Panc1 (cell line): ENCODE data around the gene REPIN1. TPM values are rescaled to one million over a fixed set of nuclear protein-coding genes. Genes with fewer than 3 reads are reported as not detected.

ENCODE experiments used
- ATAC-seq: fragments of 200-7000 bp; cut with Tn5 transposase; 2 replicates; pipeline ENCODE4 v1.9.1; 2020; ENCODE audit warnings: mild to moderate bottlenecking, moderate library complexity
- BruUV-seq: library from RNA; stranded (reverse); fragments of 400-500 nt; replicated peaks from 2 replicates; lab custom pipeline; 2021; lab: Mats Ljungman, UMichigan
- CTCF ChIA-PET: fragments of 300-600 bp; sonication (Branson Sonifier 250); formaldehyde crosslinking; loops from one replicate; lab custom pipeline; 2022; ENCODE audit warnings: antibody characterized with exemption; lab: Charles Lee
- POLR2A ChIA-PET: fragments of 300-600 bp; sonication (Branson Sonifier 250); formaldehyde crosslinking; loops from one replicate; lab custom pipeline; 2022; ENCODE audit warnings: antibody characterized with exemption; lab: Charles Lee
- DNase-seq: peaks from one replicate; pipeline ENCODE4 v3.0.0-alpha.2; 2010; ENCODE audit warnings: low read depth, low spot score
- H3K27ac ChIP-seq: 2 replicates; pipeline ENCODE4 v1.5.1; 2011; ENCODE audit warnings: mild to moderate bottlenecking, low read length, inconsistent platforms
- H3K27me3 ChIP-seq: fragments of 200-500 bp; sonication (Bioruptor generic); 2 replicates; pipeline ENCODE4 v1.6.0; 2014; ENCODE audit warnings: low read length, inconsistent platforms; ENCODE audit not compliant: control insufficient read depth, insufficient read depth
- H3K36me3 ChIP-seq: fragments of 200-500 bp; sonication (Bioruptor generic); 2 replicates; pipeline ENCODE4 v1.5.1; 2014; ENCODE audit warnings: inconsistent platforms, mild to moderate bottlenecking, low read length, moderate library complexity; ENCODE audit not compliant: control insufficient read depth, insufficient read depth
- H3K4me1 ChIP-seq: 2 replicates; pipeline ENCODE4 v1.5.1; 2011; ENCODE audit warnings: inconsistent platforms, mild to moderate bottlenecking, low read length, moderate library complexity; ENCODE audit not compliant: control insufficient read depth, insufficient read depth
- H3K4me3 ChIP-seq, 2 experiments: 2 replicates each; pipeline ENCODE4 v1.5.1; 2011 to 2012; ENCODE audit warnings: low read depth in 2 of 2, low read length in 2 of 2, mild to moderate bottlenecking in 2 of 2, inconsistent platforms in 1 of 2, moderate library complexity in 1 of 2
- H3K9me3 ChIP-seq: fragments of 200-500 bp; sonication (Bioruptor generic); 2 replicates; pipeline ENCODE4 v1.5.1; 2014; ENCODE audit warnings: low read depth, mild to moderate bottlenecking, inconsistent platforms, low read length, moderate library complexity; ENCODE audit not compliant: control insufficient read depth, insufficient read depth
- CTCF ChIP-seq: fragments of 450-650 bp; IDR thresholded peaks from 2 replicates; pipeline ENCODE4 v1.5.1; 2017; ENCODE audit warnings: mild to moderate bottlenecking
- REST ChIP-seq, 2 experiments: IDR thresholded peaks; 2 replicates each; pipeline ENCODE4 v1.6.1; 2011 to 2012; ENCODE audit warnings: low read depth in 2 of 2, control low read depth in 1 of 2, low read length in 1 of 2, mild to moderate bottlenecking in 1 of 2, moderate library complexity in 1 of 2; ENCODE audit not compliant: insufficient read depth in 1 of 2
- SIN3A ChIP-seq: IDR thresholded peaks from 2 replicates; pipeline ENCODE4 v1.6.1; 2012; ENCODE audit warnings: low read depth, mild to moderate bottlenecking, low read length, moderate library complexity, borderline replicate concordance; ENCODE audit not compliant: insufficient read depth
- TCF7L2 ChIP-seq: IDR thresholded peaks from 2 replicates; pipeline ENCODE4 v1.6.1; 2011; ENCODE audit warnings: mild to moderate bottlenecking, low read depth, low read length, inconsistent platforms
- in situ Hi-C: cut with HindIII; loops from 2 replicates; pipeline ENCODE4 v1.10.0; 2016; ENCODE audit warnings: low sequenced_read_pairs, low pct_unique_long_range_greater_than_20kb
- intact Hi-C: fragments of 100-400 bp; cut with micrococcal nuclease; formaldehyde crosslinking; loops from one replicate; pipeline ENCODE4 v1.10.0; 2022; ENCODE audit not compliant: unreplicated experiment
- total RNA-seq: library from RNA; stranded (reverse); gene quantifications from one replicate; pipeline ENCODE4 v1.2.1, GENCODE V29; 2021; ENCODE audit not compliant: unreplicated experiment

REPIN1 gene
- total RNA-seq, 1 experiment from 2014 or later: 209 TPM

DNA sequence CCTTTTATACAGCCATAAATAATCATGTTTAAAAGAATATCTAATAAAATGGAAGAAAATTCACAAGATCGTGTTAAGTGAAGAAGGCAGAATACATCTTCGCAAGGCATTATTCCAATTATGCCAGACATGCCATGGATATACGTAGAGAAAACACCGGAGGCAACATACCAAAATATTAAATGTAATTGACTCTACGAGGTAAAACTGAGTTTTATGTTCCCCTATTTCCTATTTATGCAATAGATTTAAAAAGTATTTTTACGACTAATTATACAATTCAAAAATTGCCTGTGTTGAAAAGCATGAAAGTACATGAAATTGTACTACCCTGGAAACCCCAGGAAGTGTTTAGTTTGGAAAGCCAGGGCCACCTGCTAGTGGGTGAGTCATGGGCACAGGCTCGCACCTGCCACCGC, 936 bp upstream of the REPIN1 start:
- TF ChIP-seq CTCF: no peak
- DNase-seq (no peak), ATAC-seq (peak; percentile 78)
- H3K27me3 ChIP-seq: no peaks in the 10 kb centered on the region
- H3K4me3 ChIP-seq: peak overlapping the region; percentile 96 to 97
- peaks cover 35% of the 10 kb centered on the region for H3K4me1 ChIP-seq
- H3K27ac ChIP-seq: peak overlapping the region; percentile 96
- peaks cover 5% of the 10 kb centered on the region for H3K36me3 ChIP-seq
- no peaks in the 10 kb centered on the region for H3K9me3 ChIP-seq
- intact Hi-C loops: no loop called here
- CTCF ChIA-PET: no interaction called here
- POLR2A ChIA-PET: interaction anchor here (1.8 kb wide), 1 partner anchor 10 kb away, joined by 10 read pairs; no protein-coding TSS in a partner anchor
- in situ Hi-C loops: no loop called here
- BruUV-seq: no TSS peak

- POLR2A ChIA-PET: interaction anchor here (0.6 to 1.8 kb wide), 3 partner anchors 9 to 50 kb away, joined by 3 to 10 read pairs (median 6); no protein-coding TSS in a partner anchor
These were observed 494 bp downstream of the REPIN1 start for GRCh38 chr7:150368884-150369747.

More at GRCh38 chr7:150368884-150369747, 494 bp downstream of the REPIN1 start:
- CTCF ChIA-PET: no interaction called here
- H3K4me1 ChIP-seq: peaks cover 44% of the 10 kb centered on the region
- in situ Hi-C loops (no loop called here), intact Hi-C loops (no loop called here)
- peak overlapping the region; percentile 99 for H3K27ac ChIP-seq
- TF ChIP-seq SIN3A (no peak), TCF7L2 (no peak), REST (IDR thresholded peaks at IDR 0.05; ENCODE audit: insufficient read depth in 1 of 2, low read depth in 2 of 2, low read length in 1 of 2) (no peak), CTCF (no peak)
- H3K27me3 ChIP-seq: no peaks in the 10 kb centered on the region
- H3K4me3 ChIP-seq: peak overlapping the region; percentile 96 to 97
- ATAC-seq (peak; percentile 62), DNase-seq (no peak)
- H3K9me3 ChIP-seq: no peaks in the 10 kb centered on the region
- BruUV-seq: no TSS peak
- H3K36me3 ChIP-seq: peaks cover 9% of the 10 kb centered on the region
